HG02981 (cell line): ENCODE results near the gene LINC01488.

Source experiments
- ATAC-seq: cut with Tn5 transposase; IDR thresholded peaks from one replicate; pipeline ENCODE4 v1.9.1; 2021; ENCODE audit warnings: mild to moderate bottlenecking, moderate library complexity; ENCODE audit not compliant: unreplicated experiment

The LINC01488 gene

GRCh38 chr11:69504127-69504526 is 22.7 kb downstream of the LINC01488 start:
- no peak for ATAC-seq

- ATAC-seq: no peak
These were observed 23.3 kb downstream of the LINC01488 start for GRCh38 chr11:69504576-69505335.

GRCh38 chr11:69508974-69509373 is 27.5 kb downstream of the LINC01488 start:
- no peak for ATAC-seq

- ATAC-seq: no peak
These were observed 27.9 kb downstream of the LINC01488 start for GRCh38 chr11:69509381-69509780.

- ATAC-seq: no peak
These were observed 28.5 kb downstream of the LINC01488 start for GRCh38 chr11:69509846-69510390.

- no peak for ATAC-seq
These were observed 29.3 kb downstream of the LINC01488 start for GRCh38 chr11:69510471-69511357.

GRCh38 chr11:69511358-69512055 is 30.0 kb downstream of the LINC01488 start:
- no peak for ATAC-seq

GRCh38 chr11:69512136-69512535 is 30.7 kb downstream of the LINC01488 start:
- ATAC-seq: no peak

GRCh38 chr11:69512790-69513189 is 31.3 kb downstream of the LINC01488 start:
- ATAC-seq: no peak

GRCh38 chr11:69513196-69513595 is 31.7 kb downstream of the LINC01488 start:
- ATAC-seq: no peak

GRCh38 chr11:69513663-69514224 is 32.3 kb downstream of the LINC01488 start:
- no peak for ATAC-seq

- no peak for ATAC-seq
These were observed 33.3 kb downstream of the LINC01488 start for GRCh38 chr11:69514771-69515170.

- no peak for ATAC-seq
These were observed 34.1 kb downstream of the LINC01488 start for GRCh38 chr11:69515271-69516245.

- ATAC-seq: no peak
These were observed 35.1 kb downstream of the LINC01488 start for GRCh38 chr11:69516526-69516925.

- no peak for ATAC-seq
These were observed 36.9 kb downstream of the LINC01488 start for GRCh38 chr11:69518081-69518950.

GRCh38 chr11:69520186-69520916 is 38.9 kb downstream of the LINC01488 start:
- no peak for ATAC-seq

- no peak for ATAC-seq
These were observed 40.0 kb downstream of the LINC01488 start for GRCh38 chr11:69521457-69521856.

- ATAC-seq: no peak
These were observed 42.0 kb downstream of the LINC01488 start for GRCh38 chr11:69523453-69523852.
